Astrocyte (in vitro differentiated cells and primary cell): ENCODE measurements around the gene CYP2F1. TPM values are rescaled to one million over a fixed set of nuclear protein-coding genes. Genes with fewer than 3 reads are reported as not detected.

Source experiments
- DNase-seq: peaks from one replicate; pipeline ENCODE4 v3.0.0-alpha.2; 2010; ENCODE audit warnings: low read depth
- FAIRE-seq: peaks from 2 replicates; lab custom pipeline; 2011; peaks lifted over from hg19 to GRCh38; lab: Jason Lieb, UNC
- H2AFZ ChIP-seq: 2 replicates; pipeline ENCODE4 v1.6.0; 2012; ENCODE audit warnings: low read depth, low read length, inconsistent platforms
- H3K27ac ChIP-seq: 2 replicates; pipeline ENCODE4 v1.5.1; 2011; ENCODE audit warnings: low read depth, low read length, inconsistent platforms
- H3K27me3 ChIP-seq: 2 replicates; pipeline ENCODE4 v1.6.0; 2011; ENCODE audit warnings: low read length, inconsistent platforms; ENCODE audit not compliant: insufficient read depth
- H3K36me3 ChIP-seq: 2 replicates; pipeline ENCODE4 v1.5.1; 2011; ENCODE audit warnings: low read length, inconsistent platforms; ENCODE audit not compliant: insufficient read depth
- H3K4me1 ChIP-seq: 2 replicates; pipeline ENCODE4 v1.5.1; 2011; ENCODE audit warnings: low read length, inconsistent platforms; ENCODE audit not compliant: insufficient read depth
- H3K4me2 ChIP-seq: 2 replicates; pipeline ENCODE4 v1.6.0; 2012; ENCODE audit warnings: low read length, inconsistent platforms
- H3K4me3 ChIP-seq: 2 replicates; pipeline ENCODE4 v1.5.1; 2011; ENCODE audit warnings: low read depth, mild to moderate bottlenecking, low read length, inconsistent platforms; ENCODE audit not compliant: insufficient read depth
- H3K79me2 ChIP-seq: 2 replicates; pipeline ENCODE4 v1.6.0; 2012; ENCODE audit warnings: mild to moderate bottlenecking, low read length, inconsistent platforms; ENCODE audit not compliant: insufficient read depth
- H3K9ac ChIP-seq: 2 replicates; pipeline ENCODE4 v1.6.0; 2012; ENCODE audit warnings: mild to moderate bottlenecking, low read length, inconsistent platforms
- H3K9me3 ChIP-seq: 2 replicates; pipeline ENCODE4 v1.5.1; 2012; ENCODE audit warnings: low read depth, mild to moderate bottlenecking, low read length, inconsistent platforms; ENCODE audit not compliant: insufficient read depth
- H4K20me1 ChIP-seq: 2 replicates; pipeline ENCODE4 v1.6.0; 2012; ENCODE audit warnings: low read length, inconsistent platforms; ENCODE audit not compliant: insufficient read depth
- H3K27ac Mint-ChIP-seq: one replicate; pipeline ENCODE4 v1.8.0; 2021; ENCODE audit warnings: mild to moderate bottlenecking, mixed read lengths; ENCODE audit not compliant: unreplicated experiment
- H3K27me3 Mint-ChIP-seq: one replicate; pipeline ENCODE4 v1.8.0; 2021; ENCODE audit warnings: low read depth, mixed read lengths; ENCODE audit not compliant: unreplicated experiment
- H3K36me3 Mint-ChIP-seq: one replicate; pipeline ENCODE4 v1.8.0; 2021; ENCODE audit warnings: low read depth, mixed read lengths; ENCODE audit not compliant: unreplicated experiment
- H3K4me1 Mint-ChIP-seq: one replicate; pipeline ENCODE4 v1.8.0; 2021; ENCODE audit warnings: low read depth, mixed read lengths; ENCODE audit not compliant: unreplicated experiment
- H3K4me3 Mint-ChIP-seq: one replicate; pipeline ENCODE4 v1.8.0; 2021; ENCODE audit warnings: mild to moderate bottlenecking, moderate library complexity, mixed read lengths; ENCODE audit not compliant: unreplicated experiment
- H3K9me3 Mint-ChIP-seq: one replicate; pipeline ENCODE4 v1.8.0; 2021; ENCODE audit warnings: mild to moderate bottlenecking, mixed read lengths; ENCODE audit not compliant: unreplicated experiment
- CTCF ChIP-seq: IDR thresholded peaks from 2 replicates; pipeline ENCODE4 v1.5.1; 2011; ENCODE audit warnings: low read depth, mild to moderate bottlenecking, inconsistent platforms, low read length, moderate library complexity; ENCODE audit not compliant: insufficient read depth
- EZH2 ChIP-seq: IDR thresholded peaks from 2 replicates; pipeline ENCODE4 v1.6.1; 2012; ENCODE audit warnings: mild to moderate bottlenecking, low read length, inconsistent platforms; ENCODE audit not compliant: insufficient read depth
- total RNA-seq: library from RNA; stranded (reverse); gene quantifications from 2 replicates; pipeline ENCODE4 v1.2.1, GENCODE V29; 2021

The CYP2F1 gene
- total RNA-seq, 1 donor from 2014 or later: not detected

GRCh38 chr19:41154060-41154459 is 39.8 kb downstream of the CYP2F1 start:
- no peak overlapping the region for H3K27ac Mint-ChIP-seq
- no peak for TF ChIP-seq EZH2
- TF ChIP-seq CTCF: no peak
- H3K4me1 Mint-ChIP-seq: no peaks in the 10 kb centered on the region
- no peaks in the 10 kb centered on the region for H3K9me3 Mint-ChIP-seq
- Histone ChIP-seq H3K9ac (no peak overlapping the region), H3K4me1 (no peaks in the 10 kb centered on the region), H3K36me3 (no peaks in the 10 kb centered on the region), H3K27ac (no peak overlapping the region), H3K27me3 (no peaks in the 10 kb centered on the region), H3K79me2 (no peaks in the 10 kb centered on the region), H3K9me3 (no peaks in the 10 kb centered on the region), H4K20me1 (no peaks in the 10 kb centered on the region), H3K4me2 (no peak overlapping the region), H3K4me3 (no peak overlapping the region), H2AFZ (no peak overlapping the region)
- no peak for FAIRE-seq
- H3K27me3 Mint-ChIP-seq: no peaks in the 10 kb centered on the region
- DNase-seq: no peak
- H3K4me3 Mint-ChIP-seq: no peak overlapping the region
- H3K36me3 Mint-ChIP-seq: no peaks in the 10 kb centered on the region

GRCh38 chr19:41156207-41156606 is 42.0 kb downstream of the CYP2F1 start:
- no peaks in the 10 kb centered on the region for H4K20me1 ChIP-seq
- no peak overlapping the region for H3K4me2 ChIP-seq
- Mint-ChIP-seq H3K27me3 (no peaks in the 10 kb centered on the region), H3K27ac (no peak overlapping the region), H3K4me3 (no peak overlapping the region), H3K9me3 (no peaks in the 10 kb centered on the region), H3K36me3 (no peaks in the 10 kb centered on the region), H3K4me1 (no peaks in the 10 kb centered on the region)
- DNase-seq (no peak), FAIRE-seq (no peak)
- no peaks in the 10 kb centered on the region for H3K36me3 ChIP-seq
- H3K9me3 ChIP-seq: no peaks in the 10 kb centered on the region
- H3K27me3 ChIP-seq: no peaks in the 10 kb centered on the region
- TF ChIP-seq CTCF (no peak), EZH2 (no peak)
- H3K4me1 ChIP-seq: no peaks in the 10 kb centered on the region
- H3K9ac ChIP-seq: no peak overlapping the region
- no peak overlapping the region for H2AFZ ChIP-seq
- H3K4me3 ChIP-seq: no peak overlapping the region
- H3K27ac ChIP-seq: no peak overlapping the region
- no peaks in the 10 kb centered on the region for H3K79me2 ChIP-seq

- Mint-ChIP-seq H3K9me3 (no peaks in the 10 kb centered on the region), H3K4me1 (peaks cover 1% of the 10 kb centered on the region), H3K4me3 (no peak overlapping the region), H3K27ac (no peak overlapping the region), H3K36me3 (no peaks in the 10 kb centered on the region), H3K27me3 (no peaks in the 10 kb centered on the region)
- Histone ChIP-seq H3K9me3 (no peaks in the 10 kb centered on the region), H4K20me1 (no peaks in the 10 kb centered on the region), H3K36me3 (no peaks in the 10 kb centered on the region), H3K4me2 (no peak overlapping the region), H3K4me1 (no peaks in the 10 kb centered on the region), H2AFZ (no peak overlapping the region), H3K4me3 (no peak overlapping the region), H3K27ac (no peak overlapping the region), H3K79me2 (no peaks in the 10 kb centered on the region), H3K27me3 (no peaks in the 10 kb centered on the region), H3K9ac (no peak overlapping the region)
- FAIRE-seq (no peak), DNase-seq (no peak)
- TF ChIP-seq EZH2 (no peak), CTCF (no peak)
These were observed 45.6 kb downstream of the CYP2F1 start for GRCh38 chr19:41159881-41160280.
